HepG2 (cell line): ENCODE results near the gene TGM1. TPM values are rescaled to one million over a fixed set of nuclear protein-coding genes. Genes with fewer than 3 reads are reported as not detected.

Experiments
- CHD2 ChIP-seq: IDR thresholded peaks from 2 replicates; pipeline ENCODE4 v1.6.1; 2011; ENCODE audit warnings: low read depth, low read length, improper control_type of control experiment
- EP300 ChIP-seq, 3 experiments: sonication (generic) in 1 of 3; formaldehyde crosslinking in 1 of 3; IDR thresholded peaks; 2 replicates each; pipeline versions ENCODE4 v1.5.1 to v1.6.1; 2011 to 2020; ENCODE audit warnings: low read depth in 2 of 3, low read length in 2 of 3, borderline replicate concordance in 1 of 3, improper control_type of control experiment in 1 of 3, mild to moderate bottlenecking in 1 of 3, missing genetic modification reagents in 1 of 3, moderate library complexity in 1 of 3
- HDAC2 ChIP-seq: sonication (generic); formaldehyde crosslinking; IDR thresholded peaks from 2 replicates; pipeline ENCODE4 v1.4.0; 2020; ENCODE audit warnings: missing genetic modification reagents
- HNRNPUL1 ChIP-seq: fragments of 200-400 bp; formaldehyde crosslinking; IDR thresholded peaks from 2 replicates; pipeline ENCODE4 v1.6.1; 2017; ENCODE audit warnings: low read depth, mild to moderate bottlenecking, low read length, moderate library complexity
- KDM5A ChIP-seq: fragments of 200-600 bp; sonication (generic); IDR thresholded peaks from 2 replicates; pipeline ENCODE4 v1.7.0; 2018; ENCODE audit warnings: antibody characterized with exemption, mild to moderate bottlenecking, low read length, borderline replicate concordance
- KIAA2018 ChIP-seq: sonication (generic); formaldehyde crosslinking; IDR thresholded peaks from 2 replicates; pipeline ENCODE4 v1.5.0; 2020; ENCODE audit warnings: mild to moderate bottlenecking, missing genetic modification reagents, borderline replicate concordance
- REPIN1 ChIP-seq: sonication (generic); formaldehyde crosslinking; IDR thresholded peaks from 2 replicates; pipeline ENCODE4 v1.8.0; 2022; ENCODE audit warnings: missing genetic modification reagents, low read depth, mild to moderate bottlenecking, borderline replicate concordance
- ZFP41 ChIP-seq: sonication (generic); formaldehyde crosslinking; IDR thresholded peaks from 2 replicates; pipeline ENCODE4 v1.4.0; 2020; ENCODE audit warnings: mild to moderate bottlenecking, missing genetic modification reagents, borderline replicate concordance
- ZNF24 ChIP-seq: fragments of 450-650 bp; IDR thresholded peaks from 2 replicates; pipeline ENCODE4 v1.6.1; 2017; ENCODE audit warnings: antibody characterized with exemption, mild to moderate bottlenecking
- ZNF556 ChIP-seq: sonication (generic); formaldehyde crosslinking; IDR thresholded peaks from 2 replicates; pipeline ENCODE4 v1.4.0; 2020; ENCODE audit warnings: mild to moderate bottlenecking, missing genetic modification reagents, borderline replicate concordance
- ZNF777 ChIP-seq: sonication (generic); formaldehyde crosslinking; IDR thresholded peaks from 2 replicates; pipeline ENCODE4 v1.4.0; 2020; ENCODE audit warnings: missing genetic modification reagents
- ZSCAN31 ChIP-seq: sonication (generic); formaldehyde crosslinking; IDR thresholded peaks from 2 replicates; pipeline ENCODE4 v1.5.0; 2020; ENCODE audit warnings: low read depth, mild to moderate bottlenecking, missing genetic modification reagents
- polyA plus RNA-seq, 8 experiments: library from polyadenylated mRNA; depleted of rRNA in 3 of 8; stranded (reverse) in 7 of 8; unstranded in 1 of 8; fragments of >200 nt; fragmentation: Illumina TruSeq in 4 of 8; extraction: Trizol in 4 of 8; gene quantifications; 2 replicates each; pipeline versions ENCODE4 v1.2.1 to v1.2.3, GENCODE V29; 2011 to 2016; ENCODE audit warnings: low read depth in 4 of 8, missing spikeins in 1 of 8, mixed read lengths in 1 of 8; ENCODE audit not compliant: insufficient read depth in 1 of 8
- total RNA-seq, 5 experiments: library from RNA; depleted of rRNA; stranded (reverse); fragments of >200 nt; fragmentation: Illumina TruSeq; extraction: Trizol; gene quantifications; 2 replicates each; pipeline ENCODE4 v1.2.3, GENCODE V29; 2016; ENCODE audit warnings: low read depth in 1 of 5
- TF ChIP-seq, protein P1 (sequence below): sonication (generic); formaldehyde crosslinking; IDR thresholded peaks from 2 replicates; pipeline ENCODE4 v1.8.0; 2022; ENCODE audit warnings: mild to moderate bottlenecking, missing genetic modification reagents, borderline replicate concordance
- TF ChIP-seq, protein P2 (sequence below): sonication (generic); formaldehyde crosslinking; IDR thresholded peaks from 2 replicates; pipeline ENCODE4 v1.8.1; 2023; ENCODE audit warnings: missing genetic modification reagents, inconsistent platforms, borderline replicate concordance
- TF ChIP-seq, protein P3 (sequence below): sonication (generic); formaldehyde crosslinking; IDR thresholded peaks from 2 replicates; pipeline ENCODE4 v1.4.0; 2020; ENCODE audit warnings: missing genetic modification reagents

TGM1 gene
- total and polyA plus RNA-seq, 2 of the 13 experiments (the other 11 are each of a cell fraction or from before 2014, with no cell fraction given): 3.2 to 10.6 TPM

DNA sequence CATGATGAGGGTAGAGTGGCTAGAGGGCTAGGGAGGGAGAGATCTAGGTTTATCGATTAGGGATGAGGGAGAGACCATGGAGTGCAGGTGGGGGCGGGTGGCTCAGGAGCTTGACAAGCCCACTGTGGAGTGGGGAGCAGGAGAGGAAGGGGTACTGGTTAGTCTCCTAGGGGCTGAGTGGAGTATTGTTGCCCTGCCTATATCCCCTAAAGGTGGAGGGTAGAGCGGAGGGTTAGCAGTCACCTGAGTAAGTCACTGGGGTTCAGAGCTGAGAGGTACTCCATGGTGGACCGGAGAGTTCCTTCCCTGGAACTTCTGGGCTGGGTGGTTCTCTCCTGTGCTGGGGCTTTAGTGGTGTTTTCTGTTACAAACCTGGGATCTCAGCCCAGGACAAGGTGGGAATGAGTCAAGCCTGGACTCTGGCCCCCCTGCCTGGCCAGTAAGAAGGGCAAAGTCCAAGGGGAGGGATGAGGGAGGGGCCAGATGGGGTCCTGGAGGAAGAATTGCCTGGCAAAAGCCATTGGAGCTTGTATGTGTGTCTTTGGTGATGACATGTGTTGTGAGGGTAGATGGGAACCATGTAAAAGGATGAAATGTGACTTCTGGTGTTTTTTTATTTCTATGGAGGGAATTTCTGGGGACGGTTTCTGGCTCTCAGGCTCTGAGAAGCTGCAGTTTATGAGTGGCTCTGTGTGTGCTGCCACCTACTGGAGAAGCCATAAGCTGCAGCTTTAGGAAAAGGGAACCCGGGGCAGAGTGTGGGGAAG lies 44.8 kb upstream of the TGM1 start, which contains the start of gene CIDEB (continued):
- TF ChIP-seq, protein P1, sequence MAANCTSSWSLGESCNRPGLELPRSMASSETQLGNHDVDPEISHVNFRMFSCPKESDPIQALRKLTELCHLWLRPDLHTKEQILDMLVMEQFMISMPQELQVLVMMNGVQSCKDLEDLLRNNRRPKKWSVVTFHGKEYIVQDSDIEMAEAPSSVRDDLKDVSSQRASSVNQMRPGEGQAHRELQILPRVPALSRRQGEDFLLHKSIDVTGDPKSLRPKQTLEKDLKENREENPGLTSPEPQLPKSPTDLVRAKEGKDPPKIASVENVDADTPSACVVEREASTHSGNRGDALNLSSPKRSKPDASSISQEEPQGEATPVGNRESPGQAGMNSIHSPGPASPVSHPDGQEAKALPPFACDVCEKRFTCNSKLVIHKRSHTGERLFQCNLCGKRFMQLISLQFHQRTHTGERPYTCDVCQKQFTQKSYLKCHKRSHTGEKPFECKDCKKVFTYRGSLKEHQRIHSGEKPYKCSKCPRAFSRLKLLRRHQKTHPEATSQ (CRISPR knock-in tag): no peak; the same call in 1 of the 2 replicates
- TF ChIP-seq ZNF777 (CRISPR knock-in tag) (0 out of 2 replicates have a peak, but pooled peaks have one; percentile 16), HNRNPUL1 (no peak), ZNF556 (CRISPR knock-in tag) (peak; percentile 90), HDAC2 (CRISPR knock-in tag) (peak; percentile 97), ZSCAN31 (CRISPR knock-in tag) (peak; percentile 69), EP300 (IDR thresholded peaks at IDR 0.05; ENCODE audit: low read depth in 2 of 2, low read length in 2 of 2) (peak; percentile 76 to 87), EP300 (CRISPR knock-in tag; IDR thresholded peaks at IDR 0.05; ENCODE audit: borderline replicate concordance) (peak; percentile 88), KIAA2018 (CRISPR knock-in tag) (no peak; the same call in 1 of the 2 replicates), KDM5A (peak; percentile 90; the same call in 1 of the 2 replicates), ZNF24 (peak; percentile 29), REPIN1 (CRISPR knock-in tag) (peak; percentile 93), CHD2 (no peak; the same call in 1 of the 2 replicates), ZFP41 (CRISPR knock-in tag) (peak; percentile 89; the same call in 1 of the 2 replicates)
- TF ChIP-seq, protein P2, sequence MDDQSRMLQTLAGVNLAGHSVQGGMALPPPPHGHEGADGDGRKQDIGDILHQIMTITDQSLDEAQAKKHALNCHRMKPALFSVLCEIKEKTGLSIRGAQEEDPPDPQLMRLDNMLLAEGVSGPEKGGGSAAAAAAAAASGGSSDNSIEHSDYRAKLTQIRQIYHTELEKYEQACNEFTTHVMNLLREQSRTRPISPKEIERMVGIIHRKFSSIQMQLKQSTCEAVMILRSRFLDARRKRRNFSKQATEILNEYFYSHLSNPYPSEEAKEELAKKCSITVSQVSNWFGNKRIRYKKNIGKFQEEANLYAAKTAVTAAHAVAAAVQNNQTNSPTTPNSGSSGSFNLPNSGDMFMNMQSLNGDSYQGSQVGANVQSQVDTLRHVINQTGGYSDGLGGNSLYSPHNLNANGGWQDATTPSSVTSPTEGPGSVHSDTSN: no peak
- TF ChIP-seq, protein P3, sequence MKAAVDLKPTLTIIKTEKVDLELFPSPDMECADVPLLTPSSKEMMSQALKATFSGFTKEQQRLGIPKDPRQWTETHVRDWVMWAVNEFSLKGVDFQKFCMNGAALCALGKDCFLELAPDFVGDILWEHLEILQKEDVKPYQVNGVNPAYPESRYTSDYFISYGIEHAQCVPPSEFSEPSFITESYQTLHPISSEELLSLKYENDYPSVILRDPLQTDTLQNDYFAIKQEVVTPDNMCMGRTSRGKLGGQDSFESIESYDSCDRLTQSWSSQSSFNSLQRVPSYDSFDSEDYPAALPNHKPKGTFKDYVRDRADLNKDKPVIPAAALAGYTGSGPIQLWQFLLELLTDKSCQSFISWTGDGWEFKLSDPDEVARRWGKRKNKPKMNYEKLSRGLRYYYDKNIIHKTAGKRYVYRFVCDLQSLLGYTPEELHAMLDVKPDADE (CRISPR knock-in tag): no peak
